H9 (cell line): ENCODE measurements around the gene ATP1B2. TPM values are rescaled to one million over a fixed set of nuclear protein-coding genes. Genes with fewer than 3 reads are reported as not detected.

ENCODE experiments used
- DNase-seq: peaks from one replicate; pipeline ENCODE4 v3.0.0-alpha.2; 2017
- H2AFZ ChIP-seq: one replicate; pipeline ENCODE4 v1.6.1; 2013; ENCODE audit warnings: mild to moderate bottlenecking, low read length, control low read depth, moderate library complexity
- H2AK5ac ChIP-seq: 2 replicates; pipeline ENCODE4 v1.6.1; 2013; ENCODE audit warnings: low read length, control low read depth, mixed read lengths; ENCODE audit not compliant: insufficient read length
- H2BK120ac ChIP-seq: one replicate; pipeline ENCODE4 v1.6.1; 2013; ENCODE audit warnings: low read depth, mild to moderate bottlenecking, low read length, control low read depth, inconsistent platforms; ENCODE audit not compliant: poor library complexity, severe bottlenecking
- H2BK12ac ChIP-seq: 2 replicates; pipeline ENCODE4 v1.6.1; 2013; ENCODE audit warnings: low read length, control low read depth, mixed read lengths, low read depth; ENCODE audit not compliant: insufficient read length
- H2BK15ac ChIP-seq: 2 replicates; pipeline ENCODE4 v1.6.1; 2013; ENCODE audit warnings: low read depth, low read length, control low read depth
- H2BK20ac ChIP-seq: one replicate; pipeline ENCODE4 v1.6.1; 2013; ENCODE audit warnings: low read depth, mild to moderate bottlenecking, low read length, control low read depth, inconsistent platforms; ENCODE audit not compliant: poor library complexity, severe bottlenecking
- H2BK5ac ChIP-seq: 2 replicates; pipeline ENCODE4 v1.6.1; 2013; ENCODE audit warnings: low read length, control low read depth, mixed read lengths; ENCODE audit not compliant: insufficient read length
- H3K14ac ChIP-seq: 2 replicates; pipeline ENCODE4 v1.6.1; 2013; ENCODE audit warnings: low read length, control low read depth; ENCODE audit not compliant: insufficient read depth
- H3K18ac ChIP-seq: 2 replicates; pipeline ENCODE4 v1.6.1; 2013; ENCODE audit warnings: low read depth, mild to moderate bottlenecking, mixed read lengths, low read length, control low read depth; ENCODE audit not compliant: insufficient read length
- H3K23ac ChIP-seq: 2 replicates; pipeline ENCODE4 v1.6.1; 2013; ENCODE audit warnings: low read length, control low read depth, mixed read lengths, low read depth; ENCODE audit not compliant: insufficient read length
- H3K23me2 ChIP-seq: 2 replicates; pipeline ENCODE4 v1.6.1; 2013; ENCODE audit warnings: low read depth, mild to moderate bottlenecking, mixed read lengths, low read length, control low read depth; ENCODE audit not compliant: insufficient read length, poor library complexity, severe bottlenecking
- H3K27ac ChIP-seq: 2 replicates; pipeline ENCODE4 v1.5.1; 2013; ENCODE audit warnings: low read length, control low read depth, mixed read lengths, low read depth; ENCODE audit not compliant: insufficient read length
- H3K27me3 ChIP-seq: 2 replicates; pipeline ENCODE4 v1.6.1; 2013; ENCODE audit warnings: low read length, control low read depth, inconsistent platforms; ENCODE audit not compliant: insufficient read depth
- H3K4ac ChIP-seq: 2 replicates; pipeline ENCODE4 v1.6.1; 2013; ENCODE audit warnings: low read depth, mild to moderate bottlenecking, control low read depth, inconsistent platforms, low read length, moderate library complexity
- H3K4me1 ChIP-seq: 2 replicates; pipeline ENCODE4 v1.6.1; 2013; ENCODE audit warnings: low read length, control low read depth, inconsistent platforms; ENCODE audit not compliant: insufficient read depth
- H3K4me2 ChIP-seq: 2 replicates; pipeline ENCODE4 v1.6.1; 2013; ENCODE audit warnings: low read length, control low read depth, mixed read lengths; ENCODE audit not compliant: insufficient read length, insufficient read depth
- H3K56ac ChIP-seq: 2 replicates; pipeline ENCODE4 v1.6.1; 2013; ENCODE audit warnings: low read depth, mild to moderate bottlenecking, mixed read lengths, low read length, control low read depth; ENCODE audit not compliant: insufficient read length
- H3K79me1 ChIP-seq: 2 replicates; pipeline ENCODE4 v1.6.1; 2013; ENCODE audit warnings: low read depth, mild to moderate bottlenecking, moderate library complexity, low read length, control low read depth, inconsistent platforms; ENCODE audit not compliant: insufficient read depth, poor library complexity, severe bottlenecking
- H3K79me2 ChIP-seq: 2 replicates; pipeline ENCODE4 v1.6.1; 2013; ENCODE audit warnings: low read length, control low read depth, inconsistent platforms; ENCODE audit not compliant: insufficient read depth
- H3K9ac ChIP-seq: 2 replicates; pipeline ENCODE4 v1.6.1; 2013; ENCODE audit warnings: low read length, control low read depth, mixed read lengths; ENCODE audit not compliant: insufficient read length; ENCODE audit errors: extremely low read depth
- H3K9me3 ChIP-seq: one replicate; pipeline ENCODE4 v1.6.1; 2013; ENCODE audit warnings: low read depth, low read length, inconsistent platforms; ENCODE audit not compliant: control insufficient read depth
- H3T11ph ChIP-seq: one replicate; pipeline ENCODE4 v1.6.1; 2013; ENCODE audit warnings: mild to moderate bottlenecking, low read length, control low read depth, inconsistent platforms
- H4K20me1 ChIP-seq: one replicate; pipeline ENCODE4 v1.6.1; 2013; ENCODE audit not compliant: control insufficient read depth, insufficient read length, insufficient read depth
- H4K5ac ChIP-seq: 2 replicates; pipeline ENCODE4 v1.6.1; 2013; ENCODE audit warnings: low read depth, mild to moderate bottlenecking, mixed read lengths, low read length, control low read depth; ENCODE audit not compliant: insufficient read length
- H4K8ac ChIP-seq: replicated peaks from 2 replicates; pipeline ENCODE4 v1.6.1; 2013; ENCODE audit warnings: low read length, control low read depth, mixed read lengths, low read depth; ENCODE audit not compliant: insufficient read length
- H4K91ac ChIP-seq: 2 replicates; pipeline ENCODE4 v1.6.1; 2013; ENCODE audit warnings: low read depth, mild to moderate bottlenecking, moderate library complexity, mixed read lengths, low read length, control low read depth; ENCODE audit not compliant: insufficient read length
- H3K27ac Mint-ChIP-seq, 3 experiments: 2 replicates in 2 of 3; 3 replicates in 1 of 3; pipeline ENCODE4 v1.8.0; 2020 to 2021; ENCODE audit warnings: mixed read lengths in 3 of 3, mild to moderate bottlenecking in 1 of 3, moderate library complexity in 1 of 3
- H3K27me3 Mint-ChIP-seq: 2 replicates; pipeline ENCODE4 v1.8.0; 2021; ENCODE audit warnings: low read depth, mild to moderate bottlenecking, moderate library complexity, mixed read lengths
- H3K36me3 Mint-ChIP-seq, 3 experiments: 2 replicates in 2 of 3; 3 replicates in 1 of 3; pipeline ENCODE4 v1.8.0; 2020 to 2021; ENCODE audit warnings: low read depth in 3 of 3, mixed read lengths in 3 of 3; ENCODE audit not compliant: insufficient read depth in 1 of 3
- H3K4me1 Mint-ChIP-seq, 2 experiments: 2 replicates each; pipeline ENCODE4 v1.8.0; 2020; ENCODE audit warnings: mixed read lengths in 2 of 2
- H3K4me3 Mint-ChIP-seq, 2 experiments: 2 replicates in 1 of 2; 3 replicates in 1 of 2; pipeline ENCODE4 v1.8.0; 2020 to 2021; ENCODE audit warnings: mild to moderate bottlenecking in 2 of 2, mixed read lengths in 2 of 2, moderate library complexity in 1 of 2
- H3K9me3 Mint-ChIP-seq, 2 experiments: 2 replicates in 1 of 2; 3 replicates in 1 of 2; pipeline ENCODE4 v1.8.0; 2020; ENCODE audit warnings: mild to moderate bottlenecking in 2 of 2, mixed read lengths in 2 of 2, moderate library complexity in 1 of 2
- CTCF ChIP-seq: fragments of 200-600 bp; sonication (generic); conservative IDR thresholded peaks from 3 replicates; pipeline ENCODE4 v1.8.0; 2021; ENCODE audit warnings: antibody characterized with exemption, mild to moderate bottlenecking
- WGBS: extraction: QIAGEN DNeasy Blood & Tissue Kit; methylation state at CpG from one replicate; pipeline ENCODE4 v1.1.7; 2013; ENCODE audit warnings: missing lambda C conversion rate, low lambda C conversion rate, mixed read lengths; ENCODE audit not compliant: insufficient read length; ENCODE audit errors: extremely low coverage; 5-methylcytosine and 5-hydroxymethylcytosine counted together
- total RNA-seq: library from RNA; stranded (reverse); gene quantifications from 2 replicates; pipeline ENCODE4 v1.2.1, GENCODE V29; 2021

The ATP1B2 gene
- total RNA-seq, 1 experiment from 2014 or later: 16.2 TPM

- H2AFZ ChIP-seq: no peak overlapping the region
Observed at GRCh38 chr17:7632492-7632894, 18.2 kb upstream of the ATP1B2 start.

More at GRCh38 chr17:7632492-7632894, 18.2 kb upstream of the ATP1B2 start:
- Histone ChIP-seq H3K4me2 (no peak overlapping the region), H3K27ac (no peak overlapping the region), H3K27me3 (no peaks in the 10 kb centered on the region), H2BK12ac (no peak overlapping the region), H3K9ac (no peak overlapping the region), H3K4ac (no peak overlapping the region), H3K23me2 (no peaks in the 10 kb centered on the region), H3K18ac (no peak overlapping the region), H4K20me1 (no peaks in the 10 kb centered on the region), H3K79me1 (no peaks in the 10 kb centered on the region), H2BK20ac (no peak overlapping the region), H4K91ac (no peak overlapping the region), H3K4me1 (peaks cover 2% of the 10 kb centered on the region; the same call in 1 of the 2 replicates), H2BK5ac (no peak overlapping the region), H3K9me3 (no peaks in the 10 kb centered on the region), H2AK5ac (no peak overlapping the region), H3K79me2 (no peaks in the 10 kb centered on the region), H2BK15ac (no peak overlapping the region), H2BK120ac (no peak overlapping the region), H3K14ac (no peak overlapping the region), H3K23ac (no peak overlapping the region), H4K5ac (no peak overlapping the region), H3T11ph (no peak overlapping the region), H4K8ac (no peak overlapping the region), H3K56ac (no peak overlapping the region)
- Mint-ChIP-seq H3K9me3 (no peaks in the 10 kb centered on the region), H3K36me3 (no peaks in the 10 kb centered on the region), H3K27ac (peak overlapping the region in 2 of 3 experiments; percentile 25 to 77; a peak in 2 of 7 replicates), H3K27me3 (peaks cover 3% of the 10 kb centered on the region; the same call in 1 of the 2 replicates), H3K4me1 (peaks cover 26 to 38% of the 10 kb centered on the region in 2 experiments), H3K4me3 (peak overlapping the region in 1 of 2 experiments; percentile 8; a peak in 1 of 5 replicates)
- TF ChIP-seq CTCF: peak; percentile 78
- no CpG with 5 or more reads among the region's 6 CpGs for WGBS
- DNase-seq: peak; percentile 82
